PC-3 (cell line): Measurements from ENCODE around the gene HDAC4. TPM values are rescaled to one million over a fixed set of nuclear protein-coding genes. Genes with fewer than 3 reads are reported as not detected.

Source experiments
- ATAC-seq: fragments of 200-7000 bp; cut with Tn5 transposase; 2 replicates; pipeline ENCODE4 v1.9.1; 2020; ENCODE audit warnings: mild to moderate bottlenecking, moderate library complexity
- BruUV-seq: library from RNA; stranded (reverse); fragments of 400-500 nt; replicated peaks from 2 replicates; lab custom pipeline; 2021; lab: Mats Ljungman, UMichigan
- CTCF ChIA-PET: fragments of 300-600 bp; sonication (Branson Sonifier 250); formaldehyde crosslinking; loops from one replicate; lab custom pipeline; 2022; ENCODE audit warnings: antibody characterized with exemption; lab: Charles Lee
- POLR2A ChIA-PET: fragments of 300-600 bp; sonication (Branson Sonifier 250); formaldehyde crosslinking; loops from one replicate; lab custom pipeline; 2022; ENCODE audit warnings: antibody characterized with exemption; ENCODE audit not compliant: unreplicated experiment; lab: Charles Lee
- DNase-seq: peaks from one replicate; pipeline ENCODE4 v3.0.0-alpha.2; 2015
- H2AFZ ChIP-seq: fragments of 300-600 bp; sonication (generic); 2 replicates; pipeline ENCODE4 v1.6.0; 2016; ENCODE audit warnings: antibody characterized with exemption, low read length
- H3F3A ChIP-seq: fragments of 300-600 bp; sonication (generic); one replicate; pipeline ENCODE4 v1.6.0; 2017; ENCODE audit warnings: antibody characterized with exemption, low read length, control low read depth, mild to moderate bottlenecking; ENCODE audit not compliant: unreplicated experiment
- H3K27ac ChIP-seq: fragments of 300-600 bp; sonication (generic); 2 replicates; pipeline ENCODE4 v1.5.1; 2016; ENCODE audit warnings: mild to moderate bottlenecking, low read length
- H3K27me3 ChIP-seq: fragments of 300-600 bp; sonication (generic); 2 replicates; pipeline ENCODE4 v1.6.1; 2016; ENCODE audit warnings: low read length, mixed read lengths
- H3K36me3 ChIP-seq: fragments of 300-600 bp; sonication (generic); 2 replicates; pipeline ENCODE4 v1.6.1; 2016; ENCODE audit warnings: low read depth, mixed run types, low read length, mixed read lengths
- H3K4me1 ChIP-seq: fragments of 300-600 bp; sonication (generic); 2 replicates; pipeline ENCODE4 v1.5.1; 2016; ENCODE audit warnings: low read length; ENCODE audit not compliant: insufficient read depth
- H3K4me2 ChIP-seq: fragments of 300-600 bp; sonication (generic); 2 replicates; pipeline ENCODE4 v1.6.0; 2016; ENCODE audit warnings: low read length
- H3K4me3 ChIP-seq: fragments of 300-600 bp; sonication (generic); 2 replicates; pipeline ENCODE4 v1.5.1; 2016; ENCODE audit warnings: mild to moderate bottlenecking, low read length, mixed read lengths
- H3K79me2 ChIP-seq: fragments of 300-600 bp; sonication (generic); 2 replicates; pipeline ENCODE4 v1.6.1; 2017; ENCODE audit warnings: low read length, mixed read lengths
- H3K9ac ChIP-seq: fragments of 300-600 bp; sonication (generic); 2 replicates; pipeline ENCODE4 v1.6.0; 2016; ENCODE audit warnings: mild to moderate bottlenecking, low read length
- H3K9me2 ChIP-seq: fragments of 300-600 bp; sonication (generic); replicated peaks from 2 replicates; pipeline ENCODE4 v1.6.1; 2016; ENCODE audit warnings: mixed run types, low read length, mixed read lengths
- H3K9me3 ChIP-seq: fragments of 300-600 bp; sonication (generic); 2 replicates; pipeline ENCODE4 v1.6.1; 2016; ENCODE audit warnings: low read length, mixed read lengths
- H4K20me1 ChIP-seq: fragments of 300-600 bp; sonication (generic); 2 replicates; pipeline ENCODE4 v1.6.1; 2016; ENCODE audit warnings: low read length, mixed read lengths
- CTCF ChIP-seq: fragments of 300-600 bp; sonication (generic); conservative IDR thresholded peaks from 2 replicates; pipeline ENCODE4 v1.5.1; 2017; ENCODE audit warnings: antibody characterized with exemption, low read depth, mild to moderate bottlenecking, low read length
- EZH2 ChIP-seq: fragments of 300-600 bp; sonication (generic); IDR thresholded peaks from one replicate; pipeline ENCODE4 v1.6.1; 2017; ENCODE audit warnings: antibody characterized with exemption, mild to moderate bottlenecking, low read length; ENCODE audit not compliant: unreplicated experiment
- EZH2phosphoT487 ChIP-seq: fragments of 300-600 bp; sonication (generic); IDR thresholded peaks from 2 replicates; pipeline ENCODE4 v1.6.1; 2018; ENCODE audit warnings: mild to moderate bottlenecking, antibody characterized with exemption, low read length, borderline replicate concordance
- intact Hi-C: fragments of 100-400 bp; cut with micrococcal nuclease; formaldehyde crosslinking; loops from 2 replicates; pipeline ENCODE4 v1.9.0; 2023
- total RNA-seq: library from RNA; depleted of rRNA; stranded (reverse); fragments of >200 nt; gene quantifications from 2 replicates; pipeline ENCODE4 v1.2.3, GENCODE V29; 2014

The HDAC4 gene
- total RNA-seq, 1 experiment from 2014 or later = 8.5 TPM

- H3K9me2 ChIP-seq = no peaks in the 10 kb centered on the region
- DNase-seq (no peak), ATAC-seq (no peak)
- no peak overlapping the region for H3K4me3 ChIP-seq
- no peaks in the 10 kb centered on the region for H3F3A ChIP-seq
- ChIA-PET CTCF (no interaction called here), POLR2A (no interaction called here)
- no peak for TF ChIP-seq EZH2
- TF ChIP-seq EZH2phosphoT487 = no peak
- no peak for TF ChIP-seq CTCF
- no peaks in the 10 kb centered on the region for H3K4me1 ChIP-seq
- H3K27me3 ChIP-seq = no peaks in the 10 kb centered on the region
- H3K79me2 ChIP-seq = no peaks in the 10 kb centered on the region
- no peak overlapping the region for H2AFZ ChIP-seq
- H3K36me3 ChIP-seq = no peaks in the 10 kb centered on the region
- H3K27ac ChIP-seq = no peak overlapping the region
- H3K9me3 ChIP-seq = no peaks in the 10 kb centered on the region
- intact Hi-C loops = no loop called here
- no TSS peak for BruUV-seq
- H3K9ac ChIP-seq = no peak overlapping the region
- H4K20me1 ChIP-seq = no peaks in the 10 kb centered on the region
- H3K4me2 ChIP-seq = no peak overlapping the region
Observed at GRCh38 chr2:239215988-239216613, 184.7 kb downstream of the HDAC4 start.

GRCh38 chr2:239215136-239215925 lies 185.5 kb downstream of the HDAC4 start:
- H3K27me3 ChIP-seq = no peaks in the 10 kb centered on the region
- no peak overlapping the region for H2AFZ ChIP-seq
- H3K9ac ChIP-seq = no peak overlapping the region
- H3K4me3 ChIP-seq = no peak overlapping the region
- H3K9me2 ChIP-seq = no peaks in the 10 kb centered on the region
- no peaks in the 10 kb centered on the region for H3K9me3 ChIP-seq
- intact Hi-C loops = no loop called here
- DNase-seq (no peak), ATAC-seq (no peak)
- H4K20me1 ChIP-seq = no peaks in the 10 kb centered on the region
- no peaks in the 10 kb centered on the region for H3K36me3 ChIP-seq
- ChIA-PET CTCF (no interaction called here), POLR2A (no interaction called here)
- H3K4me1 ChIP-seq = no peaks in the 10 kb centered on the region
- no TSS peak for BruUV-seq
- H3K27ac ChIP-seq = no peak overlapping the region
- TF ChIP-seq EZH2 = no peak
- no peak for TF ChIP-seq EZH2phosphoT487
- TF ChIP-seq CTCF = no peak
- no peaks in the 10 kb centered on the region for H3K79me2 ChIP-seq
- H3F3A ChIP-seq = no peaks in the 10 kb centered on the region
- H3K4me2 ChIP-seq = no peak overlapping the region

GRCh38 chr2:239214725-239215124 lies 186.1 kb downstream of the HDAC4 start:
- no peaks in the 10 kb centered on the region for H3F3A ChIP-seq
- no peaks in the 10 kb centered on the region for H3K27me3 ChIP-seq
- no peak overlapping the region for H3K4me2 ChIP-seq
- no peak for ATAC-seq
- DNase-seq = no peak
- ChIA-PET CTCF (no interaction called here), POLR2A (no interaction called here)
- H3K4me3 ChIP-seq = no peak overlapping the region
- no TSS peak for BruUV-seq
- no peaks in the 10 kb centered on the region for H3K9me2 ChIP-seq
- intact Hi-C loops = no loop called here
- no peaks in the 10 kb centered on the region for H3K79me2 ChIP-seq
- no peaks in the 10 kb centered on the region for H3K9me3 ChIP-seq
- H3K27ac ChIP-seq = no peak overlapping the region
- TF ChIP-seq CTCF (no peak), EZH2 (no peak), EZH2phosphoT487 (no peak)
- no peak overlapping the region for H3K9ac ChIP-seq
- no peak overlapping the region for H2AFZ ChIP-seq
- no peaks in the 10 kb centered on the region for H3K36me3 ChIP-seq
- no peaks in the 10 kb centered on the region for H3K4me1 ChIP-seq
- H4K20me1 ChIP-seq = no peaks in the 10 kb centered on the region
